ENCODE measurements around the gene SPATA13. TPM values are rescaled to one million over a fixed set of nuclear protein-coding genes. Genes with fewer than 3 reads are reported as not detected.
A peak's percentile ranks its signal among the peaks of the same experiment; 100 is the strongest.
"Not testable (repeated sequence)": the region's sequence is repeated elsewhere in the genome, so short reads cannot be mapped to it uniquely, and the experiment has no call there.

SPATA13 gene
- total RNA-seq, 1 donor from 2014 or later = 8.4 TPM

DNA sequence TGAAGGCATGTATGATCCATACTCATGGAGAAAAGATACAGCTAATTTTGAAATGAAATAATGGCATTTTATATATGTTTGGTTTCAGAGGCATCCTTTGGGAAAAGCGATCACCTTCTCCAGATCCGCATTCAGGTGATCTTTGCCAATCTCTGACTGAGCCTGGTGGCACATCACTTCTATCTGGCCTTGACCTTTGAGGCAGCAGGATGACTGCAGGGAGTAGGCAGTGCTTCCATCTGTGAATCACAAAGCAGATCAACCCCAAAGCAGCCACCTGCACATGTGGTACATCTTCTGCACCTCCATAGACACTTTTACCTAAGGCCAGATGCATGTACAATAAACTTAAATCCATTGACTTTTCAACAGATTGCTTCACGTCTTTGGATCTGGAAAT lies 53.4 kb downstream of the SPATA13 start:
- intact Hi-C loops (cut with micrococcal nuclease) = loop anchor here (10.0 kb wide), 1 partner anchor 159 kb away; no protein-coding TSS in a partner anchor
- TF ChIP-seq, protein P1, sequence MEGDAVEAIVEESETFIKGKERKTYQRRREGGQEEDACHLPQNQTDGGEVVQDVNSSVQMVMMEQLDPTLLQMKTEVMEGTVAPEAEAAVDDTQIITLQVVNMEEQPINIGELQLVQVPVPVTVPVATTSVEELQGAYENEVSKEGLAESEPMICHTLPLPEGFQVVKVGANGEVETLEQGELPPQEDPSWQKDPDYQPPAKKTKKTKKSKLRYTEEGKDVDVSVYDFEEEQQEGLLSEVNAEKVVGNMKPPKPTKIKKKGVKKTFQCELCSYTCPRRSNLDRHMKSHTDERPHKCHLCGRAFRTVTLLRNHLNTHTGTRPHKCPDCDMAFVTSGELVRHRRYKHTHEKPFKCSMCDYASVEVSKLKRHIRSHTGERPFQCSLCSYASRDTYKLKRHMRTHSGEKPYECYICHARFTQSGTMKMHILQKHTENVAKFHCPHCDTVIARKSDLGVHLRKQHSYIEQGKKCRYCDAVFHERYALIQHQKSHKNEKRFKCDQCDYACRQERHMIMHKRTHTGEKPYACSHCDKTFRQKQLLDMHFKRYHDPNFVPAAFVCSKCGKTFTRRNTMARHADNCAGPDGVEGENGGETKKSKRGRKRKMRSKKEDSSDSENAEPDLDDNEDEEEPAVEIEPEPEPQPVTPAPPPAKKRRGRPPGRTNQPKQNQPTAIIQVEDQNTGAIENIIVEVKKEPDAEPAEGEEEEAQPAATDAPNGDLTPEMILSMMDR (IDR thresholded peaks at IDR 0.05; ENCODE audit: borderline replicate concordance) = no peak
- Histone ChIP-seq H3K36me3 (no peaks in the 10 kb centered on the region), H3K4me1 (peaks cover 44% of the 10 kb centered on the region), H3K27ac (replicated peaks) (no peak overlapping the region), H3K27me3 (ENCODE audit: low read depth) (no peaks in the 10 kb centered on the region), H3K9me3 (replicated peaks) (no peaks in the 10 kb centered on the region), H3K4me3 (no peak overlapping the region)
- no peak for DNase-seq

DNA sequence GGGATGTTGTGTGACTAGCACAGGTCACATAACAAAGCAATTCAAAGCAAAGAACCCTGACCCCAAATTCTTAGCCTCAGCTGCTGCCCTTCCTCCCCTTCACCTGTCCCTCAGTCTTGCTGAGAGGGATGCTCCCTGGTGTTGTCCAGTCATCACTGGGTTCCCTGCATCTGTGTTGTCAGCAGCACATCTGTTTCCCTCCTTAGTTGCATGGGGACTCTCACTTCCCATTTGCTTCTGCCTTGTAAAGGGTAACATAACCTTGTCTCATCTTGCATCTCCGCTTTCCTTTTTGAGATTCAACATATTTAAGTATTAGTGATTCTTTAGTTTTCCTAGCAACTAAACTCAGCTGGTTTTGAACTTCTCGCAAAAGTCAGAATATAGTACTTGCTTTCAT lies 54.0 kb downstream of the SPATA13 start:
- Histone ChIP-seq H3K4me3 (no peak overlapping the region), H3K4me1 (peaks cover 48% of the 10 kb centered on the region), H3K9me3 (replicated peaks) (no peaks in the 10 kb centered on the region), H3K27ac (replicated peaks) (peak overlapping the region; percentile 68), H3K27me3 (ENCODE audit: low read depth) (no peaks in the 10 kb centered on the region), H3K36me3 (no peaks in the 10 kb centered on the region)
- DNase-seq = no peak
- TF ChIP-seq, protein P1 (IDR thresholded peaks at IDR 0.05; ENCODE audit: borderline replicate concordance) = no peak
- intact Hi-C loops (cut with micrococcal nuclease) = loop anchor here (10.0 kb wide), 1 partner anchor 160 kb away; no protein-coding TSS in a partner anchor

DNA sequence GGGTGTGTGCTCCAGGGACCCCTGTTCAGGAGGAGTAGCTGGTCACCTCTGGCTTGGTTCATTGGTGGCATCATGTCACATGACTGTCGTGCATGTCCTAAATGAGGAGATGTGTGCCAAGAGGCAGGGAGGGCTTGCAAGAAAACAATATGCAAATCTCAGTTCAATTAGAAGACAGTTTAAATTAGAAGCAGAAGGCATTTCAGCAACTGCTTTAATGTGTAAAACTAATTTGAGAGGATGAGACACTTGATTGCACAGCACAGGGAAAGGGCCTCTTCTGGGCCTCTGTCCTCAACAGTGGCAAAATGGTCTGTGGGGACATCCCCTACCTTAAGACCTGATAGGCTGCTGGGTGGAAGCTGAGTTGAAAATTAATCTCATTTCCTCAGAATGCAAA lies 54.6 kb downstream of the SPATA13 start:
- Histone ChIP-seq H3K36me3 (no peaks in the 10 kb centered on the region), H3K4me3 (no peak overlapping the region), H3K27me3 (ENCODE audit: low read depth) (no peaks in the 10 kb centered on the region), H3K4me1 (peaks cover 54% of the 10 kb centered on the region), H3K9me3 (replicated peaks) (no peaks in the 10 kb centered on the region), H3K27ac (replicated peaks) (peak overlapping the region; percentile 68)
- no peak for DNase-seq
- TF ChIP-seq, protein P1 (IDR thresholded peaks at IDR 0.05; ENCODE audit: borderline replicate concordance) = no peak
- intact Hi-C loops (cut with micrococcal nuclease) = loop anchor here (5.0 to 10.0 kb wide), 2 partner anchors 160 to 283 kb away; no protein-coding TSS in a partner anchor

DNA sequence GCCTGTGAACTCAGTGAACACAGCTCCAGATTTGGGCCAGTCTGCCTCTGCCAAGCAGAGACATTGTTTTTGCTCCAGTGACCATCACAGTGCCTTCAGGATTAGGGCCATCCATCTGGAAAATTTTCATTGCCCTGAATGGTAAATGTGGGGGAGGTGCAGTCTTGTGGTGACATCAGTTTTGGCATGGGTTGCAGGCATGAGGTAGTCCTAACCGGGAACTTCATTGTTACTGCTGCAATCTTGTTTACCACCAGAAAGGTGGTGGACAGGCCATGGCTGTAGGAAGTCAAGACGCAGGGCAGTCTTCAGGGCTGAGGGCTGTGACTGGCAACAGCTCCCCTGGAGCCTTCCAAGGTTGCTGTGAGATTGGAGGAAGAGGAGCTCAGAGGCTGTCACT lies 55.2 kb downstream of the SPATA13 start:
- no peaks in the 10 kb centered on the region for H3K27me3 ChIP-seq (ENCODE audit: low read depth)
- H3K27ac ChIP-seq (replicated peaks) = peak overlapping the region; percentile 68
- TF ChIP-seq, protein P1 (IDR thresholded peaks at IDR 0.05; ENCODE audit: borderline replicate concordance) = no peak
- H3K4me3 ChIP-seq = no peak overlapping the region
- peak; percentile 31 for DNase-seq
- H3K9me3 ChIP-seq (replicated peaks) = no peaks in the 10 kb centered on the region
- H3K4me1 ChIP-seq = peaks cover 60% of the 10 kb centered on the region
- intact Hi-C loops (cut with micrococcal nuclease) = loop anchor here (5.0 to 10.0 kb wide), 2 partner anchors 161 to 283 kb away; no protein-coding TSS in a partner anchor
- no peaks in the 10 kb centered on the region for H3K36me3 ChIP-seq

DNA sequence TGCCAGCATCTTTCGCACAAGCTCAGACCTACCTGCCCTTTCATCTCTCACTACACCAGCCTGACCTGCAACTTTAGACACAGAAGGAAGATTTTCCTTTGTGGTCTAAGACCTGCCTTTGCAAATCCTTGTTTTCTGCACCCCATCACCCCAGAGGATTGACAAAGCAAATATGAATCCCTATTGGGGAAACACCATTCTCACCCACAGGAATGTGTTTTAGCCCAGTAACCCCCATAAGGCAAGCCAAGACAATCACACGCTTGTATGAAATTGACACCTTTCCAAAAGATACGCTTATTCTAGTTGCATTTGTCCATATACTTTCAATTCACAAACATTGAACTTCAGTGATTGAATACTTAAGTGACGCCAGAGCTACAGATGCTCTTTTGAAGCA lies 55.7 kb downstream of the SPATA13 start:
- TF ChIP-seq, protein P1 (IDR thresholded peaks at IDR 0.05; ENCODE audit: borderline replicate concordance) = no peak
- H3K9me3 ChIP-seq (replicated peaks) = no peaks in the 10 kb centered on the region
- peak overlapping the region; percentile 68 for H3K27ac ChIP-seq (replicated peaks)
- H3K36me3 ChIP-seq = no peaks in the 10 kb centered on the region
- no peak for DNase-seq
- no peaks in the 10 kb centered on the region for H3K27me3 ChIP-seq (ENCODE audit: low read depth)
- peaks cover 62% of the 10 kb centered on the region for H3K4me1 ChIP-seq
- H3K4me3 ChIP-seq = no peak overlapping the region
- intact Hi-C loops (cut with micrococcal nuclease) = loop anchor here (5.0 to 10.0 kb wide), 2 partner anchors 161 to 284 kb away; no protein-coding TSS in a partner anchor

DNA sequence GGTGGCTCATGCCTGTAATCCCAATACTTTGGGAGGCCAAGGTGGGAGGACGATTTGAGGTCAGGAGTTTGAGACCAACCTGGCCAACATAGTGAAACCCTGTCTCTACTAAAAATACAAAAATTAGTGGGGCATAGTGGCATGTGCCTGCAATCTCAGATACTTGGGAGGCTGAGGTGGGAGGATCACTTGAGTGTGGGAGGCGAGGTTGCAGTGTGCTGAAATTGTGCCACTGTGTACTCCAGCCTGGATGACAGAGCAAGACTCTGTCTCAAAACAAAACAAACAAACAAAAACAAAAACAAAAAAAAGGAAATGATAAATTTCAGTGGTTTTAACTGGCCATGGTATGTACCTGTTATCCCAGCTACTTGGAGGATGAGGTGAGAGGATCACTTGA lies 56.3 kb downstream of the SPATA13 start:
- H3K27me3 ChIP-seq (ENCODE audit: low read depth); H3K9me3 ChIP-seq (replicated peaks); H3K4me3 ChIP-seq; DNase-seq; H3K36me3 ChIP-seq: not testable (repeated sequence)
- Histone ChIP-seq H3K4me1 (peaks cover 62% of the 10 kb centered on the region), H3K27ac (replicated peaks) (peak overlapping the region; percentile 68)
- intact Hi-C loops (cut with micrococcal nuclease) = loop anchor here (5.0 to 10.0 kb wide), 2 partner anchors 162 to 284 kb away; no protein-coding TSS in a partner anchor

Measured in left ventricle myocardium inferior (tissue), 1 donor.